ENCODE data around the gene PARD3B. TPM values are rescaled to one million over a fixed set of nuclear protein-coding genes. Genes with fewer than 3 reads are reported as not detected.

Gene PARD3B
- total and polyA plus RNA-seq, 8 donors, result 18.5 to 24.6 (median 21.1) TPM

- no peaks in the 10 kb centered on the region for H3K36me3 ChIP-seq
- intact Hi-C loops (cut with DNase I), result no loop called here
- no peak overlapping the region for H3K4me3 ChIP-seq
- H3K4me1 ChIP-seq, result no peaks in the 10 kb centered on the region
- no peaks in the 10 kb centered on the region for H3K9me3 ChIP-seq
- H3K27me3 ChIP-seq, result no peaks in the 10 kb centered on the region
- no peak for TF ChIP-seq CTCF (IDR thresholded peaks at IDR 0.05)
- no peak overlapping the region for H3K27ac ChIP-seq
- no peak for ATAC-seq
- DNase-seq, result no peak
Observed at GRCh38 chr2:205461678-205462665, 916.7 kb downstream of the PARD3B start.

DNA sequence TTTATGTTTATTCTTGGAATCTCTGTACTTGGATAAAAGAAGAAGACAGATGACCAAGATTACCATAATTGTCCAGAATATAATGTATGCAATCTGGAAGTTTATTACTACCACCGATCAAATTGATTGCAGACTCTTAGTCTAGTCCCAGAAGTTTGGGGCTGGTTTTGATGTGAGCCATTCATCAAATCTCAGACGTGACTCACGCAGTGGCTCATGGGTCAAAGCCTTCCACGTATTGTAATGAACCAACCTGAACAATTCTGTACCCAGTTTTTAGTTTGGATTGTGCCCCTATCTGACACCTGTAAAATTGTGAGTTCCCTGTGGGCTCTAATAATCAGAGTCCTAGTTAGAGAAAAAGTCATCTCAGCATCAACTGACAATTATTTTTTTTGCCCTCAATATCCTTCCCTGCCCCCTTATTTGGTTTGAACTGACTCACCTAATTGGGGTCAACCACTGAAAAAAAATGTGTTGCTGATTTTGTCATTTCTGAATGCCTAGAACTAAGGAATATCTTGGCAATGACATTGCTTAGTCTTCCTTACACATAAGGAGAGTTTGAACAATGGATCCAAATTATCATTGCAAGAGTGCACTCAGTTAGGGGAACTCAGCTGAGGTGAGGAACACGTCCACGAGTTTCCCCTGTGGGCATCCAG is 917.5 kb downstream of the PARD3B start:
- H3K27me3 ChIP-seq, result no peaks in the 10 kb centered on the region
- H3K4me3 ChIP-seq, result no peak overlapping the region
- DNase-seq, result no peak
- H3K4me1 ChIP-seq, result no peaks in the 10 kb centered on the region
- H3K27ac ChIP-seq, result no peak overlapping the region
- no peaks in the 10 kb centered on the region for H3K36me3 ChIP-seq
- no peak for ATAC-seq
- intact Hi-C loops (cut with DNase I), result no loop called here
- TF ChIP-seq CTCF (IDR thresholded peaks at IDR 0.05), result no peak
- H3K9me3 ChIP-seq, result no peaks in the 10 kb centered on the region

- ATAC-seq, result no peak
- Histone ChIP-seq H3K27me3 (no peaks in the 10 kb centered on the region), H3K9me3 (no peaks in the 10 kb centered on the region), H3K36me3 (no peaks in the 10 kb centered on the region), H3K4me3 (no peak overlapping the region), H3K27ac (no peak overlapping the region), H3K4me1 (no peaks in the 10 kb centered on the region)
- TF ChIP-seq CTCF (IDR thresholded peaks at IDR 0.05), result no peak
- DNase-seq, result no peak
- intact Hi-C loops (cut with DNase I), result no loop called here
Observed at GRCh38 chr2:205463466-205464025, 918.3 kb downstream of the PARD3B start.

DNA sequence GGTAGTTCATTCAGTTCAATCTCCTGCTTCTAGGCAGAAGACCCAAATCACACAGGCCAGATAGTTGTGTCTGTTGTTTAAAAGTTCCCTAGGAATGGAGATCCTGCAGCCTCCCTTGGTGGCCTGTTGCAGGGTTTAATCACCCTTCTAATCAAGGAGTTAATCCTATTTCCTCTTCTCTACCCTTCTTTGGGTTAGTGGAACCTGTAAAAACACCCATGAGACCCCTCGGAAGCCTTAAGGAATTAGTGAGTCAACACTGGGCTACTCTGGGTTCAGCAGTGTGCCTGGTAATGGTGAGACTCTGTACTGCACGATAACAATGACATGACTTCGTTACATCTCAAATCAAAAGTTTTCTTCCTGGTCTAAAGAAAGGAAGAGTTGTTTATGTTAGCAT is 919.4 kb downstream of the PARD3B start:
- ATAC-seq (no peak), DNase-seq (no peak)
- Histone ChIP-seq H3K9me3 (no peaks in the 10 kb centered on the region), H3K4me3 (no peak overlapping the region), H3K36me3 (no peaks in the 10 kb centered on the region), H3K4me1 (no peaks in the 10 kb centered on the region), H3K27ac (no peak overlapping the region), H3K27me3 (no peaks in the 10 kb centered on the region)
- intact Hi-C loops (cut with DNase I), result no loop called here
- TF ChIP-seq CTCF (IDR thresholded peaks at IDR 0.05), result no peak

DNA sequence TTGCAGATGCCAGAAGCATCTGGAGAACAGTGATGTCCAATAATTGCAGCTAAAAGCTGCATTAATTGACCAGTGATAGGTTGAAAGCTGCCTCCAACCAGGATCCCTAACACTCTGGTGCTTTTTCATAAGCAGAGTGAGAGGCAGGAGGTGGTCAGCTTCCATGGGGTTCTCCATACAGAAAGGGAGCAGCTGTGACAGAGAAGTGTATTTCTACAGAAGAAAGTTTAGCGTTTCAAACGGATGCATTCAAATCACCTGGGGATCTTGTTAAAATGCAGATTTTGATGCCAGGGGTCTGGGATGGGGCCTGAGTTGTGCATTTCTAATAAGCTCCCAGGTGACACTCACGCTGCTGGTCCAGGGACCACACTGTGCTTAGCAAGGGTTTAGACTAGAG is 920.5 kb downstream of the PARD3B start:
- H3K27ac ChIP-seq, result no peak overlapping the region
- ATAC-seq, result no peak
- H3K4me1 ChIP-seq, result no peaks in the 10 kb centered on the region
- TF ChIP-seq CTCF (IDR thresholded peaks at IDR 0.05), result no peak
- H3K27me3 ChIP-seq, result no peaks in the 10 kb centered on the region
- H3K9me3 ChIP-seq, result no peaks in the 10 kb centered on the region
- no peaks in the 10 kb centered on the region for H3K36me3 ChIP-seq
- intact Hi-C loops (cut with DNase I), result no loop called here
- H3K4me3 ChIP-seq, result no peak overlapping the region
- no peak for DNase-seq
